Common myeloid progenitor, CD34-positive (primary cell): ENCODE results near the gene ARF1.

Experiments used
- CTCF ChIA-PET: fragments of 350-600 bp; sonication (Branson Sonifier 250); formaldehyde crosslinking; loops from one replicate; lab custom pipeline; 2021; ENCODE audit warnings: antibody characterized with exemption; lab: Charles Lee
- POLR2A ChIA-PET: fragments of 350-600 bp; sonication (Branson Sonifier 250); formaldehyde crosslinking; loops from one replicate; lab custom pipeline; 2021; ENCODE audit warnings: antibody characterized with exemption; lab: Charles Lee
- DNase-seq, 3 donors: peaks; one replicate each; pipeline versions ENCODE4 v3.0.0 to v3.0.0-alpha.2; 2013
- H3K27ac ChIP-seq, 2 experiments: 1 replicate in 1 of 2; 2 replicates in 1 of 2; pipeline ENCODE4 v1.7.0; 2013; ENCODE audit warnings: inconsistent platforms in 2 of 2, low read length in 2 of 2, mild to moderate bottlenecking in 2 of 2, low read depth in 1 of 2, moderate library complexity in 1 of 2; ENCODE audit not compliant: severe bottlenecking in 2 of 2, insufficient read depth in 1 of 2, poor library complexity in 1 of 2
- H3K27me3 ChIP-seq, 5 experiments: replicated peaks in 2 of 5; 1 replicate in 3 of 5; 2 replicates in 2 of 5; pipeline versions ENCODE4 v1.6.1 to v1.7.0; 2013; ENCODE audit warnings: low read length in 4 of 5, mild to moderate bottlenecking in 2 of 5, moderate library complexity in 2 of 5, inconsistent platforms in 1 of 5; ENCODE audit not compliant: insufficient read depth in 5 of 5, control insufficient read depth in 4 of 5
- H3K36me3 ChIP-seq, 4 experiments: 1 replicate in 2 of 4; 2 replicates in 2 of 4; pipeline versions ENCODE4 v1.6.1 to v1.7.0; 2013; ENCODE audit warnings: low read length in 3 of 4, control low read depth in 1 of 4, mild to moderate bottlenecking in 1 of 4; ENCODE audit not compliant: control insufficient read depth in 4 of 4, insufficient read depth in 4 of 4
- H3K4me1 ChIP-seq, 4 experiments: 1 replicate in 3 of 4; 2 replicates in 1 of 4; pipeline versions ENCODE4 v1.6.1 to v1.7.1; 2013; ENCODE audit warnings: low read length in 3 of 4, mild to moderate bottlenecking in 3 of 4, control low read depth in 1 of 4, inconsistent platforms in 1 of 4, moderate library complexity in 1 of 4; ENCODE audit not compliant: control insufficient read depth in 4 of 4, insufficient read depth in 4 of 4; ENCODE audit errors: control extremely low read depth in 1 of 4
- H3K4me3 ChIP-seq, 7 experiments: 1 replicate in 4 of 7; 2 replicates in 3 of 7; pipeline versions ENCODE4 v1.5.1 to v1.7.0; 2013; ENCODE audit warnings: mild to moderate bottlenecking in 7 of 7, low read length in 6 of 7, moderate library complexity in 6 of 7, inconsistent platforms in 2 of 7, low read depth in 2 of 7, control low read depth in 1 of 7; ENCODE audit not compliant: insufficient read depth in 4 of 7, control insufficient read depth in 1 of 7; ENCODE audit errors: extremely low read depth in 1 of 7
- H3K9me3 ChIP-seq, 5 experiments: 1 replicate in 4 of 5; 2 replicates in 1 of 5; pipeline versions ENCODE4 v1.6.1 to v1.7.1; 2013; ENCODE audit warnings: low read length in 4 of 5, mild to moderate bottlenecking in 2 of 5, inconsistent platforms in 1 of 5, low read depth in 1 of 5, moderate library complexity in 1 of 5; ENCODE audit not compliant: control insufficient read depth in 4 of 5, insufficient read depth in 2 of 5; ENCODE audit errors: control extremely low read depth in 1 of 5
- WGBS: methylation state at CpG from one replicate; pipeline ENCODE4 v1.1.5; 2013; ENCODE audit not compliant: insufficient coverage; 5-methylcytosine and 5-hydroxymethylcytosine counted together

Gene ARF1

DNA sequence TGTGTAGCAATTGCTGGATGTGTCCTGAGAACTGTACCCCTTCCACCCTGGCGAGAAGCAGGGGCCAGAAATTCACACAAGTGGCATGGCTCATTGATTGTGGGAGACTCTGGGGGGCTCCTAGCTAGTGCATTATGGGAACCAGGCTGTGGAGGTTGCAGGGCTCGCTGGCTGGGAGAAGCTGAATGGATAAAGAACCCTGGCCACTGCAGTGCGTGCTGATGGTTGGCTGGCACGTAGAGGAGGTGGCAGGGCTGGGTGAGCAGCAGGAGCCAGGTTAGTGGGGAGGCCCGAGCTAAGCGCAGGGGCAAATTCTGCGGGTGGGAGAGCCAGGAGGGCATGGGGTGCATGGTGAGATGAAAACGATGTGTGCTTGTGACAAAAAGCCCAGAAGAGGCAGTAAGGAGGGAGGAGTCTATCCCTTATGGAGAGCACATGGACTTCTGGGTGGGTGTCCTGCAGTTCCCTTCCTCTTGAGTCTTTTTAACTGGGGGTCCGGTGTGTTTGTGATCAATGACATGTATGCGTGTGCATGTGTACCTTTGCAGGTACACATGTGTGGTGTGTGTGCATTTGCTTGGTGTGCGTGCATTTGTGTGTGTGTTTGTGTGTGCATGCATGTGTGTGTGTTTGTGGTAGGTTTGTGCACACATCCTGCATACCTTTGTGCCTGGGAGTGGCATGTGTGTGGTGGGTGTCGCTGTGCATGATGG lies 61.1 kb downstream of the ARF1 start:
- POLR2A ChIA-PET, result no interaction called here
- no peak overlapping the region for H3K27ac ChIP-seq
- WGBS, result 96% methylated on average over 12 of the region's 12 CpGs
- peaks cover 4 to 39% (median 31%) of the 10 kb centered on the region in 4 experiments for H3K4me1 ChIP-seq
- no peak for DNase-seq
- no peaks in the 10 kb centered on the region for H3K27me3 ChIP-seq
- H3K9me3 ChIP-seq, result no peaks in the 10 kb centered on the region
- H3K4me3 ChIP-seq, result no peak overlapping the region
- CTCF ChIA-PET, result interaction anchor here (1.1 to 1.6 kb wide), 4 partner anchors 11 to 36 kb away, joined by 3 to 9 read pairs (median 6); partner anchors contain the start of gene IBA57
- H3K36me3 ChIP-seq, result peaks cover 4 to 41% (median 28%) of the 10 kb centered on the region in 4 experiments

DNA sequence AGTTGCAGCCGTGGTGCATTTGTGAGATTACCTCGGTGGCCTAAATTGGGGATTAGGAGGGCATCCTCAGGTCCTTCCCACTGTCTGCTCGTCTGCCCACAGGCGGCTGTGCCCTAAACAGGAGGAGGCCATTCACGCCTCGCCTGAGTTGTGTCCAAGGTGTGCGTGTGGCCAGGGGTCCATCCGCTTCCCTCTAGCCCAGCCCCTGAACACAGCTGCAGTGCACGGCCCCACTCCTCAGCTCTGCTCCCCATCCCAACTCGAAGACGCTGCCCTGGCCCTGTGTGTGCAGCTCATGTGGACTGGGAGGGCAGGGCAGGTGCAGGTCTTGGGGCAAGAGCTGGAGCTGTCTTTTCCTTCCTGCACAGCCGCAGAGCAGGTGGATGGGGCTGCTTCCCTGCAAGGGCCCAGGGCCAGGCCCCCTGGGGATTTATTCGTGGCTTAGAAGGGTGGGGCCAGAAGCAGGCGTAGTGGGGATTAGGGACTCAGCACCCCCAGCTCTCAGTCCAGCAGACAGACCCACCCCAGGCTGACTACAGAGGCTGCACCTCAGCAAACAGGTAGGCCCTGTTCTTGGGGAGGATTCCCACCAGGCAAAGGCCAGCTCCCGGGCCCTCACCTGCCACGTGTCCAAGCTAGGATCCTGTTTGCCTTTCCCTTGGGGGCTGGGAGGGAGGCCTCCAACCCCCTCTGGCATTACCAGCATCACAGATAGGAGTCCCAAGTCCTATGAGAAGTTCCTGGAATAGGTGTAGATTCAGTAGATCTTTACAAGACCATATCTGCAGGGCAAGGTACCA lies 61.9 kb downstream of the ARF1 start:
- Histone ChIP-seq H3K4me1 (peaks cover 4 to 32% (median 25%) of the 10 kb centered on the region in 4 experiments), H3K4me3 (no peak overlapping the region), H3K9me3 (no peaks in the 10 kb centered on the region), H3K27me3 (no peaks in the 10 kb centered on the region), H3K27ac (peak overlapping the region in 1 of 2 experiments; percentile 27), H3K36me3 (peaks cover 4 to 47% (median 31%) of the 10 kb centered on the region in 4 experiments)
- ChIA-PET POLR2A (no interaction called here), CTCF (interaction anchor here (1.0 kb wide), 1 partner anchor 13 kb away, joined by 3 read pairs; no protein-coding TSS in a partner anchor)
- no peak for DNase-seq
- 93% methylated on average over 12 of the region's 16 CpGs for WGBS

DNA sequence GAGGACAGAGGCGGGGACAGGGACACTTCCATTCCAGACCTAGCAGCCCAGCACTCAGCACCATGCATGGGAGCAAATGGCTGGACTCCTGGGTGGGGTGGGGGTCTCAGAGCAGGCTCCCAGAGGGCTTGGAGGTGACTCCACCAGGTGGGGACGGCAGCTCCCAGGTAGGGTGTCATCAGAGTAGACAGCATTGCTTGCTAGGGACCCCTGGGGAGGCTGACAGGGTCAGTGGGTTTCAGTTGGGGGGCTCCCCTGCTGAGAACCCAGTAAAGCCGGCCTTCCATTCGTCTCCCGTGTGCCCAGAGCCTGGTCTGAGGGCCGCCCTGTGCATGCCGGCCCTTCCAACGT lies 62.5 kb downstream of the ARF1 start:
- Histone ChIP-seq H3K36me3 (peaks cover 4 to 47% (median 32%) of the 10 kb centered on the region in 4 experiments), H3K27me3 (no peaks in the 10 kb centered on the region), H3K9me3 (no peaks in the 10 kb centered on the region), H3K4me3 (no peak overlapping the region), H3K27ac (peak overlapping the region in 1 of 2 experiments; percentile 27), H3K4me1 (peaks cover 4 to 29% (median 22%) of the 10 kb centered on the region in 4 experiments)
- CTCF ChIA-PET, result interaction anchor here (1.0 kb wide), 1 partner anchor 14 kb away, joined by 3 read pairs; no protein-coding TSS in a partner anchor
- POLR2A ChIA-PET, result no interaction called here
- WGBS, result 97% methylated on average over 8 of the region's 8 CpGs
- no peak for DNase-seq

DNA sequence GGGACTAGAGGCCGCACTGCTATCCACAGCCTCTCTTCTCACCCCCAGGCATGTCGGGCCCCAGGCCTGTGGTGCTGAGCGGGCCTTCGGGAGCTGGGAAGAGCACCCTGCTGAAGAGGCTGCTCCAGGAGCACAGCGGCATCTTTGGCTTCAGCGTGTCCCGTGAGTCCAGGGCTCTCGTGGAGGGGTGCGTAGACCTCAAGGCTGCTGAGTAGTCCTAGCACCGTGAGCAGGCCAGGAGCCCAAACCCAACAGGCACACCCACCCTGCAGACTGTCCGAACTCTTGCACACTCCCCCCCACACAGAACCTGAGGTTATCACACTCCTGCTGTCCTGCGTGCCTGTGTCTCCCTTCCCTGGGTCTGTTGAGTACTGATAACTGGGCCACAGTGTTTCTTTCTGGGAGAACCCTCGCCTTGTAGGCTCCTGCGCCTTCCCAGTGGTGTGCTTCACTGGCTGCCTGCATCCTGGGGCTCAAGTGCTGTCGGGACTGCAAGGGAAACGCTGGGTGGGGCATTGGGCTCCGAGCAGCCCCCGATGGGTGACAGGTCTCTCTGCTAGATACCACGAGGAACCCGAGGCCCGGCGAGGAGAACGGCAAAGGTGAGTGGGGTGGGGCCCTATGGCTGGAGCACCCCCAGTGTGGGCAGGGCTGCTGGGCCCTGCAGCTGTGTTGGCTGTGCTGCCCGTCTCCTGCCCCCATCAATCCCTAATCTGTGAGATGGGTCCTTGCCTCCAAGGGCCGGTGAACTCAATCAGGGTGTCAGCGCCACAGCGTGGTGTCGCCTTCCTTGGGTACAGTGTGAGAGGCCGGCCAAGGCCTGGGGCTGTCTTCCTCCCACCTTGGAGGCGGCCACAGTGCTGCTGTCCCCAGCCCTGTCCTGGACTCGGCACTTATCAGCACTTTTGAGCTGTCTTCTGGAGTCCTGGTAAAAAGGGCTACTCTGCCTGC lies 63.2 kb downstream of the ARF1 start:
- Histone ChIP-seq H3K4me3 (no peak overlapping the region), H3K27ac (no peak overlapping the region), H3K36me3 (peaks cover 4 to 47% (median 32%) of the 10 kb centered on the region in 4 experiments), H3K27me3 (no peaks in the 10 kb centered on the region), H3K9me3 (no peaks in the 10 kb centered on the region), H3K4me1 (peaks cover 4 to 27% (median 21%) of the 10 kb centered on the region in 4 experiments)
- 99% methylated on average over 28 of the region's 31 CpGs for WGBS
- no peak for DNase-seq
- ChIA-PET CTCF (no interaction called here), POLR2A (no interaction called here)

DNA sequence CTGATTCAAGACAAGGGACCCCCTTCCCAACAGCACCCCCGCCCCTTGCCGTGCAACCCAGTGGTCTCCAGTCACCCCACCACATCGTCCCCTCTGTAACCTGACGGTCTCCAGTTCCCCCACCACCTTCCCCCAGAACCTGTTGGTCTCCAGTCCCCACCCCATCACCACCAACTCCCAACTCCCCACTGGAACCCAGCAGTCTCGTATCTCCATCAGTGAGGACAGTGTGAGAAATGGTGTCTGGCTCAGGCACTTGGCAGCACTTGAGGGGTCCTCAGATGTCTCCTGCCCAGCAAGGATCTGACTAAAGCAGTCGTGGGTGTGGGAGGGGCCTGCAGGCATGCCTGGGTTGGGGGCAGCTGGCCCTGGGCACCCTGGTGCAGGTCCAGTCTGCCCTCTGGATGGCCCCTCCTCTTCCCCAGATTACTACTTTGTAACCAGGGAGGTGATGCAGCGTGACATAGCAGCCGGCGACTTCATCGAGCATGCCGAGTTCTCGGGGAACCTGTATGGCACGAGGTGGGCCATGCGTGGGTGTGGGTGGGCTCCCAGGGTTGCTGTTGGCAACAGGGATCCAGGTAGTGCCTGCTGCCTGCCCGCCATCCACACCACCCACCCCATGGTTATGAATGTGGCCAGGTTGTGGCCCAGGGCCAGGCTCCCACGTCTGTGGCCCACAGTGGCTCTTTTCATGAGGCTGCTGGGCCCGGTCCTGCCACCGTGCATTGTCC lies 64.1 kb downstream of the ARF1 start:
- H3K4me1 ChIP-seq, result peaks cover 0 to 18% (median 13%) of the 10 kb centered on the region in 4 experiments
- DNase-seq, result no peak
- 93% methylated on average over 13 of the region's 18 CpGs for WGBS
- no peak overlapping the region for H3K27ac ChIP-seq
- no peaks in the 10 kb centered on the region for H3K27me3 ChIP-seq
- no peak overlapping the region for H3K4me3 ChIP-seq
- ChIA-PET CTCF (no interaction called here), POLR2A (no interaction called here)
- peaks cover 4 to 47% (median 32%) of the 10 kb centered on the region in 4 experiments for H3K36me3 ChIP-seq
- no peaks in the 10 kb centered on the region for H3K9me3 ChIP-seq

DNA sequence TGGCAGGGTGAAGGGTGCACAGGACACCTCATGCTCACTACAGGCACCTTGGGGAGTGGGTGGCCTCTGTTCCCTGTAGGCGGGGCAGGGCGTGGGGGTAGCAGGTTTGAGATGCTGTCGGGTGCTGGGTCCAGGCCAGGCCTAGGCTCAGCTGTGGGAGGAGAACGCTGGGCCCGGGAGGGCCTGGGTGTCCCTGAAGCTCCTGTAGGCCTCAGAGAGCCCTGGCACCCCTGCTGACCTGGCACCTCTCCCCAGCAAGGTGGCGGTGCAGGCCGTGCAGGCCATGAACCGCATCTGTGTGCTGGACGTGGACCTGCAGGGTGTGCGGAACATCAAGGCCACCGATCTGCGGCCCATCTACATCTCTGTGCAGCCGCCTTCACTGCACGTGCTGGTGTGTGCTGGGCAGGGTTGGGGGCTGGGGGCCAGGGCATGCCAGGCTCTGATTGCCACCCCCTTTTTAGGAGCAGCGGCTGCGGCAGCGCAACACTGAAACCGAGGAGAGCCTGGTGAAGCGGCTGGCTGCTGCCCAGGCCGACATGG lies 64.7 kb downstream of the ARF1 start:
- H3K27ac ChIP-seq, result no peak overlapping the region
- peaks cover 0 to 12% (median 6%) of the 10 kb centered on the region in 4 experiments for H3K4me1 ChIP-seq
- WGBS, result 99% methylated on average over 18 of the region's 20 CpGs
- H3K9me3 ChIP-seq, result no peaks in the 10 kb centered on the region
- DNase-seq, result no peak
- peaks cover 4 to 42% (median 32%) of the 10 kb centered on the region in 4 experiments for H3K36me3 ChIP-seq
- ChIA-PET CTCF (no interaction called here), POLR2A (no interaction called here)
- H3K27me3 ChIP-seq, result no peaks in the 10 kb centered on the region
- H3K4me3 ChIP-seq, result no peak overlapping the region
